Activated T-helper 17 cell treated with anti-CD3 and anti-CD28 coated beads, Interleukin-2, amount 50 U/mL, for 72 hours (primary cell): ENCODE data around the gene BMP2. TPM values are rescaled to one million over a fixed set of nuclear protein-coding genes. Genes with fewer than 3 reads are reported as not detected.

ENCODE experiments used
- ATAC-seq: fragments of 150-1000 bp; cut with Tn5 transposase; replicated peaks from 2 replicates; pipeline ENCODE4 v1.10.0; 2021; ENCODE audit warnings: mild to moderate bottlenecking, moderate library complexity
- H3K27ac Mint-ChIP-seq: one replicate; pipeline ENCODE4 v1.8.0; 2022; ENCODE audit warnings: mixed read lengths
- H3K27me3 Mint-ChIP-seq: one replicate; pipeline ENCODE4 v1.8.0; 2022; ENCODE audit warnings: mixed read lengths
- H3K36me3 Mint-ChIP-seq: one replicate; pipeline ENCODE4 v1.8.0; 2022; ENCODE audit warnings: low read depth, mild to moderate bottlenecking, mixed read lengths
- H3K4me1 Mint-ChIP-seq: one replicate; pipeline ENCODE4 v1.8.0; 2022; ENCODE audit warnings: mixed read lengths
- H3K4me3 Mint-ChIP-seq: one replicate; pipeline ENCODE4 v1.8.0; 2022; ENCODE audit warnings: mild to moderate bottlenecking, mixed read lengths
- H3K9me3 Mint-ChIP-seq: one replicate; pipeline ENCODE4 v1.8.0; 2022; ENCODE audit warnings: mixed read lengths
- total RNA-seq, 2 donors: library from RNA; stranded (reverse); gene quantifications; one replicate each; pipeline ENCODE4 v1.2.3, GENCODE V29; 2022

Gene BMP2
- total RNA-seq, 2 donors from 2014 or later: not detected

- H3K27me3 Mint-ChIP-seq: no peaks in the 10 kb centered on the region
- ATAC-seq: no peak
- no peaks in the 10 kb centered on the region for H3K4me1 Mint-ChIP-seq
- no peaks in the 10 kb centered on the region for H3K36me3 Mint-ChIP-seq
- no peak overlapping the region for H3K4me3 Mint-ChIP-seq
- H3K27ac Mint-ChIP-seq: no peak overlapping the region
- peaks cover 10% of the 10 kb centered on the region for H3K9me3 Mint-ChIP-seq
These were observed 17.0 kb upstream of the BMP2 start for GRCh38 chr20:6750438-6750837.

GRCh38 chr20:6756693-6757595 is 10.5 kb upstream of the BMP2 start:
- ATAC-seq: no peak
- H3K36me3 Mint-ChIP-seq: no peaks in the 10 kb centered on the region
- no peak overlapping the region for H3K27ac Mint-ChIP-seq
- H3K27me3 Mint-ChIP-seq: peaks cover 6% of the 10 kb centered on the region
- peaks cover 16% of the 10 kb centered on the region for H3K9me3 Mint-ChIP-seq
- no peaks in the 10 kb centered on the region for H3K4me1 Mint-ChIP-seq
- H3K4me3 Mint-ChIP-seq: no peak overlapping the region

- Mint-ChIP-seq H3K27ac (no peak overlapping the region), H3K36me3 (no peaks in the 10 kb centered on the region), H3K9me3 (peaks cover 6% of the 10 kb centered on the region), H3K4me1 (peaks cover 4% of the 10 kb centered on the region), H3K27me3 (peaks cover 29% of the 10 kb centered on the region), H3K4me3 (no peak overlapping the region)
- no peak for ATAC-seq
These were observed 2.9 kb upstream of the BMP2 start for GRCh38 chr20:6764619-6765018.

DNA sequence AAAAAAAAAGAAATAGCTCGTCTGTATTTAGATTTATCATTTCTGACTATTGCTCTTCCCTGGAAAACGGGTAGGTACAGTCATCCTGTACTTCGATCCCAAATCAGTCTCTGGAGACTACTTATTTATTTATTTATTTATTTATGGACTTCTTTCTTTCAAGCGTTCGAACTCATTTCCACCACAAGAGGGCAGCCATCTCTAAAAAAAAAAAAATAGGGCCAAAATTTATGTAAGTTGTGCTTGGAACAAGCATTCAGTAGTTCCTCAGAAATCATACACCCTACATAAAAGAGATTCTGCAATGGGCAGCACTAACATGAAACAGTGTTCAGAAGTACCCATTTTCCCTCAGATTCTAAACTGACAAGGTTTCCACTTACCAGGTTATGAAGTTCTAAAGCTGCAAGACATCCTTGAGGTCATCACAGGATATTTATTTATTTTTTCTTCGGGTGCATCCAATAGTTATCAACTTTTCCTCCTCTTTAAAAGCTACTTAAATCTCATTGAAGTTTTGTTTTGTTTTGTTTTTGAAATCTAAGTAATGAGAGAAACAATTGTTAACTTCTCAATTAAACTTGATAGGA is 1.9 kb upstream of the BMP2 start:
- ATAC-seq: no peak
- H3K36me3 Mint-ChIP-seq: no peaks in the 10 kb centered on the region
- no peak overlapping the region for H3K4me3 Mint-ChIP-seq
- no peak overlapping the region for H3K27ac Mint-ChIP-seq
- H3K27me3 Mint-ChIP-seq: peaks cover 32% of the 10 kb centered on the region
- H3K4me1 Mint-ChIP-seq: peaks cover 4% of the 10 kb centered on the region
- peaks cover 6% of the 10 kb centered on the region for H3K9me3 Mint-ChIP-seq

- no peak for ATAC-seq
- H3K27me3 Mint-ChIP-seq: peaks cover 35% of the 10 kb centered on the region
- H3K36me3 Mint-ChIP-seq: no peaks in the 10 kb centered on the region
- H3K4me1 Mint-ChIP-seq: peaks cover 4% of the 10 kb centered on the region
- H3K4me3 Mint-ChIP-seq: no peak overlapping the region
- H3K27ac Mint-ChIP-seq: no peak overlapping the region
- no peaks in the 10 kb centered on the region for H3K9me3 Mint-ChIP-seq
These were observed 1.1 kb upstream of the BMP2 start for GRCh38 chr20:6766433-6766832.

GRCh38 chr20:6767126-6767535 is 355 bp upstream of the BMP2 start:
- Mint-ChIP-seq H3K9me3 (no peaks in the 10 kb centered on the region), H3K4me3 (no peak overlapping the region), H3K36me3 (no peaks in the 10 kb centered on the region), H3K27ac (no peak overlapping the region), H3K4me1 (peaks cover 4% of the 10 kb centered on the region), H3K27me3 (peaks cover 38% of the 10 kb centered on the region)
- ATAC-seq: no peak

DNA sequence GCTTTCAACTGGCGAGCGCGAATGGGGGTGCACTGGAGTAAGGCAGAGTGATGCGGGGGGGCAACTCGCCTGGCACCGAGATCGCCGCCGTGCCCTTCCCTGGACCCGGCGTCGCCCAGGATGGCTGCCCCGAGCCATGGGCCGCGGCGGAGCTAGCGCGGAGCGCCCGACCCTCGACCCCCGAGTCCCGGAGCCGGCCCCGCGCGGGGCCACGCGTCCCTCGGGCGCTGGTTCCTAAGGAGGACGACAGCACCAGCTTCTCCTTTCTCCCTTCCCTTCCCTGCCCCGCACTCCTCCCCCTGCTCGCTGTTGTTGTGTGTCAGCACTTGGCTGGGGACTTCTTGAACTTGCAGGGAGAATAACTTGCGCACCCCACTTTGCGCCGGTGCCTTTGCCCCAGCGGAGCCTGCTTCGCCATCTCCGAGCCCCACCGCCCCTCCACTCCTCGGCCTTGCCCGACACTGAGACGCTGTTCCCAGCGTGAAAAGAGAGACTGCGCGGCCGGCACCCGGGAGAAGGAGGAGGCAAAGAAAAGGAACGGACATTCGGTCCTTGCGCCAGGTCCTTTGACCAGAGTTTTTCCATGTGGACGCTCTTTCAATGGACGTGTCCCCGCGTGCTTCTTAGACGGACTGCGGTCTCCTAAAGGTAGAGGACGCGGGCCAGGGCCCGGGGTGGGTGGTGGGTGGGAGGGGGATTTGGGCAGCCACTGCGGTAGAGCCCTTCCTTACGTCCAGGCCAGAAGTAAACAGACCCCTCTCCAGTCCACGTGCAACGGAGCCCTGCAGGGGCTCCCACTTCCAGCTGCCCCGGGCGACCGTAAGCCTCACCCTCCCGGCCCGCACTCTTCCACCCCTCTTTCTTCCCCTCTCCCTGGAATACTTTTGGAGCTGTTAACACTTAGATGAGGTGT is 998 bp downstream of the BMP2 start:
- Mint-ChIP-seq H3K4me3 (no peak overlapping the region), H3K9me3 (no peaks in the 10 kb centered on the region), H3K27ac (no peak overlapping the region), H3K36me3 (no peaks in the 10 kb centered on the region), H3K27me3 (peaks cover 36% of the 10 kb centered on the region), H3K4me1 (peaks cover 4% of the 10 kb centered on the region)
- no peak for ATAC-seq

DNA sequence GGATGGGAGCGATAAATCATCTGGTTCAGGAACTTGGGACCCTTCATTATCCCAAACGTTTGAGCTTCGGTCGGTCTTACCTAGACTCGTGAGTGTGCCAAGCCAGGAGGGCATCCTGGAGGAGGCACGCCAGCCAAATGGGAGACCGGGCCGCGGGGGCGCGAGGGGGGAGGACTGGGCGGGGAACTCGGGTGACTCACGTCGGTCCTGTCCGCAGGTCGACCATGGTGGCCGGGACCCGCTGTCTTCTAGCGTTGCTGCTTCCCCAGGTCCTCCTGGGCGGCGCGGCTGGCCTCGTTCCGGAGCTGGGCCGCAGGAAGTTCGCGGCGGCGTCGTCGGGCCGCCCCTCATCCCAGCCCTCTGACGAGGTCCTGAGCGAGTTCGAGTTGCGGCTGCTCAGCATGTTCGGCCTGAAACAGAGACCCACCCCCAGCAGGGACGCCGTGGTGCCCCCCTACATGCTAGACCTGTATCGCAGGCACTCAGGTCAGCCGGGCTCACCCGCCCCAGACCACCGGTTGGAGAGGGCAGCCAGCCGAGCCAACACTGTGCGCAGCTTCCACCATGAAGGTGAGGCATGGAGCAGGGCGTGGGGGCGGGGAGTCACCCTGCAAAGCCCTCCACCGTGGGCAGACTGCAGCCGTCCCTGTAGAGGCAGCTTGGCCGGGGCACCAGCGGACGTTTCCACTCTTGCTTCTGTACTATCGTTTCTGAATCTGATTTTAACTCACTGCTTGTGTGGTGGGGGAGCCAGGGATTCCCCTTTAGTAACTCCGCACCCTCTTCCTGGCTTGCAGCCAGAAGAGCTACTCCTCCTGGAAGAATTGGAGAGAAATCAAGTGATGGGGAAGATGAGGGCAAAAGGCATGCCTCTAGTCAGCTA is 2.7 kb downstream of the BMP2 start:
- ATAC-seq: no peak
- Mint-ChIP-seq H3K9me3 (no peaks in the 10 kb centered on the region), H3K27me3 (peaks cover 34% of the 10 kb centered on the region), H3K4me3 (no peak overlapping the region), H3K36me3 (no peaks in the 10 kb centered on the region), H3K27ac (no peak overlapping the region), H3K4me1 (peaks cover 4% of the 10 kb centered on the region)

DNA sequence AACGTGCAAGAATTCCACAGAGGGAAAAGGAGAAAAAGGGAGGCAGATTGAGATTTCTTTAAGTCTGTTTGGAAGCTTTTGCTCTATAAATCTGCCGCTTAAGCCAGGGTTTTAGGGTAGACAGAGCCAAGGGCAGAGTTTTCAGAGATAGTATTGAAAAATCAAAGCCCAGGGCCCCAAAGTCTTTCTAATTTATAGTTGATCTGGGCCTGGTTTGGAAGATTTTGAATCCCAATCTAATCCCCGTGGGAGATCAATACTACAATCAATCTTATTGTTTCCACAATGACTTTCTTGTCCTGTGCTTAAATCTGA is 3.3 kb downstream of the BMP2 start:
- H3K27ac Mint-ChIP-seq: no peak overlapping the region
- H3K9me3 Mint-ChIP-seq: no peaks in the 10 kb centered on the region
- no peak overlapping the region for H3K4me3 Mint-ChIP-seq
- no peaks in the 10 kb centered on the region for H3K36me3 Mint-ChIP-seq
- H3K4me1 Mint-ChIP-seq: peaks cover 4% of the 10 kb centered on the region
- H3K27me3 Mint-ChIP-seq: peaks cover 33% of the 10 kb centered on the region
- no peak for ATAC-seq

DNA sequence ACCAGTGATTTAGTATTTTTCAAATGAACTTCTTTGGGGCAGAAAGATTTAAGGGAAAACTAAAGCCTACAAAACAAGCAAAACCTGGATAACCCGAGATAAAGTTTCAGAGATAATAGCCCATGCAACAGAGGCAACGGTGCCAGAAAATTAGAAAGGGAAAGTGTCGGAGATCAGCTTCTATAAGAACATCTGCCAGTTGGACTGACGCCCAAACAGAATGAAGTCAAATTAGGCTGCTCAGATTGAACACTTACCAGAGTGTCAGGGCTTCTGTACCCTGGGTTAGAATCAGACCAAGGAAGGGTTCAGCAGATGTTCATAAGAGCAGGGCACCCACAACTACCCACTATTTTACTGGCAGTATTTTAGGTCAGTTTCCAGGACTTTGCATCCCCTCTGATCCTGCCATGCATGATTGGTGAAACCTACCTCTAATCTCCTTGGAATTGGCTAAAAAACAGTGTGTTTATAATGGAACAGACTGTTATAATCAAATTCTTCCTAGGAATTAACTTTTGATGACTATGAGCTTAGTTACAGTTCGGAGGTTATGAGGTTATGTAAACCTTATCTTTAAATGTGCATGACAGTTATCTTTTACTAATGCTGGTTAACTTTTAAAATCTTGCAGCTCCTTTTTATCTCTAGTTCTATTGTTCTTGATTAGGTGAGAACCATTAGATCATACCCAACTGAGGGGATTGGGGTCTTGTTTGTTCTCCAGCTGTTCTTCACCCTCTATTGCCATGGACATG is 13.1 kb downstream of the BMP2 start:
- H3K27ac Mint-ChIP-seq: no peak overlapping the region
- H3K9me3 Mint-ChIP-seq: no peaks in the 10 kb centered on the region
- H3K36me3 Mint-ChIP-seq: no peaks in the 10 kb centered on the region
- H3K4me1 Mint-ChIP-seq: no peaks in the 10 kb centered on the region
- ATAC-seq: no peak
- no peak overlapping the region for H3K4me3 Mint-ChIP-seq
- H3K27me3 Mint-ChIP-seq: no peaks in the 10 kb centered on the region

DNA sequence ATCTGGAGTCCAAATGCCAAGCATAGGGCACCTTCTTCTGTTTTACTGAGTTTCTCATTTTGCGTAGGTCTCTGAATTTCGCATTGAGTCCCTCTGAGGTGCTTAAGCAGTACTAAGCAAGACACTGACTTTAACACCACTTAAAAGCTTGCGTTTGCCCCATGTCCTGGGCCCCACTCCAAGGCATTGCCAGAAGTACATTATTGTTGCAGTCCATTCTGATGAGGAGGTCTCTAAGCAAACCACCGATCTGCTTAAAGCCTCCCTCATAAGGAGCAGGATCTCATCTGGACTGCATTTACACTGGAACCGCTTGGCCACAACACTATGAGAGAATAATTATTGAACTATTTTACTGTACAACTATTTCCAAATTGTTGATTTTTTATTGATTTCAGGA is 16.3 kb downstream of the BMP2 start:
- no peaks in the 10 kb centered on the region for H3K36me3 Mint-ChIP-seq
- H3K4me3 Mint-ChIP-seq: no peak overlapping the region
- H3K9me3 Mint-ChIP-seq: no peaks in the 10 kb centered on the region
- no peaks in the 10 kb centered on the region for H3K27me3 Mint-ChIP-seq
- H3K27ac Mint-ChIP-seq: no peak overlapping the region
- no peak for ATAC-seq
- no peaks in the 10 kb centered on the region for H3K4me1 Mint-ChIP-seq

- no peak for ATAC-seq
- Mint-ChIP-seq H3K27me3 (no peaks in the 10 kb centered on the region), H3K36me3 (no peaks in the 10 kb centered on the region)
These were observed 16.7 kb downstream of the BMP2 start for GRCh38 chr20:6784210-6784631.

GRCh38 chr20:6784767-6785166 is 17.3 kb downstream of the BMP2 start:
- no peaks in the 10 kb centered on the region for H3K4me1 Mint-ChIP-seq
- H3K9me3 Mint-ChIP-seq: no peaks in the 10 kb centered on the region
- H3K36me3 Mint-ChIP-seq: no peaks in the 10 kb centered on the region
- no peak overlapping the region for H3K27ac Mint-ChIP-seq
- no peak overlapping the region for H3K4me3 Mint-ChIP-seq
- no peak for ATAC-seq
- no peaks in the 10 kb centered on the region for H3K27me3 Mint-ChIP-seq

More at GRCh38 chr20:6784210-6784631, 16.7 kb downstream of the BMP2 start:
- Mint-ChIP-seq H3K4me1 (no peaks in the 10 kb centered on the region), H3K9me3 (no peaks in the 10 kb centered on the region), H3K27ac (no peak overlapping the region), H3K4me3 (no peak overlapping the region)
